H7 (cell line): ENCODE measurements around the gene ARMH4. TPM values are rescaled to one million over a fixed set of nuclear protein-coding genes. Genes with fewer than 3 reads are reported as not detected.

Experiments
- DNase-seq: peaks from one replicate; pipeline ENCODE4 v3.0.0; 2012
- H3K27me3 ChIP-seq: 2 replicates; pipeline ENCODE4 v1.6.0; 2011; ENCODE audit warnings: mild to moderate bottlenecking, low read length; ENCODE audit not compliant: control insufficient read depth, insufficient read depth
- H3K36me3 ChIP-seq: replicated peaks from 2 replicates; pipeline ENCODE4 v1.5.1; 2011; ENCODE audit warnings: low read length; ENCODE audit not compliant: control insufficient read depth, insufficient read depth
- H3K4me3 ChIP-seq: 2 replicates; pipeline ENCODE4 v1.5.1; 2011; ENCODE audit warnings: low read depth, mild to moderate bottlenecking, control low read depth, low read length, moderate library complexity; ENCODE audit not compliant: insufficient read depth
- total RNA-seq: library from RNA; depleted of rRNA; stranded (reverse); fragments of >200 nt; shearing (Covaris generic); gene quantifications from 2 replicates; pipeline ENCODE4 v1.2.3, GENCODE V29; 2014; rRNA removed

The ARMH4 gene
- total RNA-seq, 1 experiment from 2014 or later, result 2.9 TPM

DNA sequence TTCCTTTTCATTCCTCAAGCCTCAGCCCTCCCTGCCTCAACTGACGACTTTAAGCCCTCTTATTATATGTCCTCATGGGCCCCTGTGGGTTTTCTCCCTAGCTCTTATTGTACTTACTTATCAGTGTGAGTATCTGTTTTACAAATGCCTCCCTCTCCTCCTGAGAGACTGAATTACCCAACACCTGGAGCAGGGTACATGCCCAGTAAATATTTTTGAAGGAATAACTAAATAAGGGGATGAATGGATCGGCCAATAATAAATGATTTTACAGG lies 190.3 kb downstream of the ARMH4 start:
- no peak for DNase-seq
- H3K36me3 ChIP-seq, result no peaks in the 10 kb centered on the region
- no peak overlapping the region for H3K4me3 ChIP-seq
- H3K27me3 ChIP-seq, result no peaks in the 10 kb centered on the region; the same call in 1 of the 2 replicates

DNA sequence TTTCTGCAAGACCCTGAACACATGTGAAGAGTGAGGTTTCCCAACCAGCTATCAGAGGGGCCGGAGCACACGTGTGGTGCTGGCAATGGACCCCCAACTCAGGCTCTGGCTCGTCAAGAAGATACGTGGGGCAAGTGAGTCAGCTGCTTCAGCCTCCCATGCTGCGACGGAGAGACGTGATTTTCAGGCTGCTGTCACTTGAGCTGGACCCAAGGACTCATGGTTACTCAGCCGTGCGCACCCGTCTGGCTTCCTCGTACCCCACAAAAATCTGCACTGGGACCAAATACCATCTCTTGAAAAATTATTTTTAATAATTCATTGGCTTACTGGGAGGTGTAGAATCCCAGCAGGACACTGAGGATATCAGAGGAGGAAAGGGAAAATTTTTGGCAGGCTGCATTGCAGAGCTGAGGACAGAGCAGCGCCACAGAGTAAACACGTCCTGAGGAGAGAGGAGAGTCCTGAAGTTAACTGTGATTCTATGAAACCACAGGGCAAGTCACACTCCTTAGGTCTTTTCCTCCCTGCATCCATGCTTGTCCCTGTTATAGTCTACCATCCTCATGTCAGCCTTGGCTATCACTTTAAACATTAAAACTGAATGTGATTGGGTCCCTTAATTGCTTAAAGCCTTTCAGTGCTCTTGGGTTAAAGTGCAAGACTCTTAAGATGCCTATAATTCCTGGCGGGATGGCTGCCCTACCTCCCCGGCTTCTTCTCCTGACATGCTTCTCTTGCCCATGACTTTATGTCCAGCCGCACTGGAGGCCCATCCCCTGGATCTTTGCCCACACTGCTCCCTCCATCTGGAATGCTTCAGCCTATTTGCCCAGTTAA lies 190.8 kb downstream of the ARMH4 start:
- H3K4me3 ChIP-seq, result no peak overlapping the region
- DNase-seq, result no peak

DNA sequence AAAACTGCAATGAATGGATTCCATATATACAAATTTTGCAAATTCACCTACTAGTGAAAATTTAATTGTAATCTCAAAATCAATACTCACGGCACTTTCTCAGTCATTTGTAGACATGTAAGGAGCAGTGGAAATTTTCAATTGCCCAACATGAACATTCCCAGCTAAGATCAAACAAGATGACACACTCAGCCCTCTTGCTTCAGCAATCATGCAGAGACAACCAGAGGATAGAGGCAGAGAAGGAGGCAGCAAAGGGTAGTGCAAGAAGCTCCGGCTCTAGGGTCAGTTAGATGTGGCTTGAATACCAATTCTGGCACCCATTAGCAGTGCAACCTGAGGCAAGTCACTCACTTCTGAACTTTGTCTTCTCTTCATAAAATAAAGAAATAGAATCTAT lies 194.6 kb downstream of the ARMH4 start:
- H3K27me3 ChIP-seq, result no peaks in the 10 kb centered on the region
- no peaks in the 10 kb centered on the region for H3K36me3 ChIP-seq
- no peak overlapping the region for H3K4me3 ChIP-seq
- no peak for DNase-seq

More for the DNA sequence above, 190.8 kb downstream of the ARMH4 start:
- H3K27me3 ChIP-seq, result no peaks in the 10 kb centered on the region; the same call in 1 of the 2 replicates
- no peaks in the 10 kb centered on the region for H3K36me3 ChIP-seq

Other genes starting within 250 kb of the ARMH4 start
- 40.9 and 46.2 TPM in 2 replicates for gene ACTR10, start 47.9 kb upstream of the ARMH4 start, total RNA-seq
- 132 and 136 TPM in 2 replicates for gene PSMA3, start 92.6 kb upstream of the ARMH4 start, total RNA-seq
- 3.5 and 5.9 TPM in 2 replicates for gene ARID4A, start 146.3 kb upstream of the ARMH4 start, total RNA-seq
- gene TOMM20L, start 243.7 kb upstream of the ARMH4 start, total RNA-seq, result not detected in 2 replicates